Esophagus mucosa (tissue), 1 donor: ENCODE data around the gene COL2A1. TPM values are rescaled to one million over a fixed set of nuclear protein-coding genes. Genes with fewer than 3 reads are reported as not detected.
A peak's percentile ranks its signal among the peaks of the same experiment; 100 is the strongest.

Experiments used
- ATAC-seq: fragments of 200-7000 bp; cut with Tn5 transposase; one replicate; pipeline ENCODE4 v1.9.1; 2020
- total RNA-seq: library from RNA; stranded (reverse); gene quantifications from one replicate; pipeline ENCODE4 v1.2.4, GENCODE V29; 2023
- donor health status: DM: yes; HTN: yes; CAD: no.

Gene COL2A1
- total RNA-seq, 1 donor from 2014 or later, result not detected

DNA sequence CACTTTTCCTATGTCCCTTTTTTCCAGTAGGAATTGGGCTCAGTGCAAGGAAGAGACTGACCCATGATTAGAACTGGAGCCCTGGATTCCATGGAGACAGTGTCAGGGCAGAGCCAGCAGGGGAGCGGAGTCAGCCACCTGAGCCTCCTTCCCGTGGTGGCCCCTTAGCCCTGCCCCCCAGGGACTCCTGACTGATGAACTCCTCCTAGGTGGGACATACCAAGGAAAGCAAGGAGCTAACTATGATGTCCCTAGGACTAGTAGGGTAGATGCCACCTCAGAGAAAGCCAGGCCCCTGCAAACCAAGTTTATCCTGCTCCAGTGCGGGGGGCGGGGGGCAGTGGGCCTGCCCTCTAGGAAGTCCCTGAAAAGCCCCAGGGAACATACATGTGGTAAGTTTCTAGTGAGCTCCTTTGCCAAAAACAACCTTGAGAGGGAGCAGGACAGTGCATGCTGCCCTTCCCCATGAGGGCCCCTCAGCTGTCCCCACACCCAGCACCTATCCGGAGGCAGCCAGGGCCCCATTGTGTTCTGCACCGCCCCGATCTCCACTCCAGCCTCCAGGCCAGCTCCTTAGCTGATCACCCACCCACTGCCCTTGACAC, 6.2 kb upstream of the COL2A1 start:
- ATAC-seq, result no peak

DNA sequence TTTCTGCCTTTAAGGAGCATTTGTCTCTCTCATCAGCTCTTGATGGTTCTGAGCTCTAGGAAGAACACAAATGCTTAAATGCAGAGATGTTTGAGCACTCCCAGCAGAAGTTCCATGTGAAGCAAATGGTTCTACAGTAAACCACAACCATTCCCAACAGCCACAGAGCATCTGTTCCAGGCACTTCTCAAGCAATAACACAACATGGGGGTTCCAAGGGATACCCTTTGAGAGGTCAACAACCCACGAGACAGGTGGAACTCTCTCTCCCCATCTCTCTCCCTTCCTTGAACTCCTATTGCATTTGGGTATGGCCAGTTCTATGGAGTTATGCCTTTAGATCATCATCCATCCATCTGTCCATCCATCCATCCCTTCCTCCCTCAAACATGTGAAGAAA, 5.2 kb upstream of the COL2A1 start:
- ATAC-seq, result no peak

DNA sequence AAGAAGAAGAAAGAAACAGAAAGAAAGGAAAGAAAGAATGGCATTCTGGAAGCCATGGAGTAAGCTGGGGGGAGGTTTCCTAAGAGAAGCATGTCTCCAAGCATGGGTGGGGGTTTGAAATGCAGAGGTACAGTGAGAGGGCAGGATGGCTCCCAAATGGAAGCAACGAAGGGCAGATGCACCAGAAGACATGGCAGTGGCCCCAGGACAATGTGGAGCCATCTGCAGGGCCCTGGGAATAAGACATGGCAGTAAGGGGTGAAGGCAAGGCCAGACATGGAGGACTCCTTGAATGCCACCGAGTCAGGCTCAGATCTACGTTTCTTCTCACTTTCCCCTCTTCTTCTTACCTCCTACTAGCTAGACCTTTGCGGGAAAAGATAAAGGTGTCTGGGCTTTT, 4.7 kb upstream of the COL2A1 start:
- ATAC-seq, result no peak

DNA sequence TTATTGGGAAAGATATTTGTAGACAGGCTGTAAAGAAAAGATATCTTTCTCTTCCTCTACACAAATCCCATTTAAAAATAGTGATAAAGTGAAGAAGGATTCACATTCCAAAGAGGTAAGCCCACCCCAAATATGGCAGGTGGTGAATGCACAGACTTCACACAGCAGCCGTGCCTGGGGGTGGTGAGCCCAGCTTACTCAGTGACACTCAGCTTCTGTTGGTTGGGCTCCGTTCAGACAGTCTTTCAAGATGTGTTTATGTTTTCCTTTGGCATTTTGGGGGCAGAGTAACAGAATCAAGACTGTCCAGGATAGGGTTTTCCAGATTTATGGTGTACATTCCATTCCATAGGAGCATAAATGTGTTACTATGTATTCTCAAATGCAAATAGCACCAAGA, 4.1 kb upstream of the COL2A1 start:
- ATAC-seq, result no peak

DNA sequence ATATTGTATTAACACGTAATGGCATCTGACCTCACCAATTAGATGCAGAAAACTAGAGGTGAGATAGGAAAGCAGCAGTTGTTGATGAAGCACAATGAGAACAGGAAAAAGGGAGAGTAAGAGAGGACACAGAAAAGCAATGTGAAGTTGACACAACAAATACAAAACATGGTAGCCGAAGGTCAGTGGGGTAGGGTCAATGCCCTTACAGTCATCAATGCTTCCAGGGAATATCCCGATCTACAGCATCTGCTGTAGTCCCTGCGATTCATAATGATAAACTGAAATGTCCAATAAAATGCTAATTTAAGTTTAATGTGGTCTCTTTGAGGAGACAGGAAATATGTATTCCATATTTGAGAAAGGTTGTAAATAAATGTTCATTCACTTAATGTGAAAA, 2.9 kb upstream of the COL2A1 start:
- ATAC-seq, result no peak

DNA sequence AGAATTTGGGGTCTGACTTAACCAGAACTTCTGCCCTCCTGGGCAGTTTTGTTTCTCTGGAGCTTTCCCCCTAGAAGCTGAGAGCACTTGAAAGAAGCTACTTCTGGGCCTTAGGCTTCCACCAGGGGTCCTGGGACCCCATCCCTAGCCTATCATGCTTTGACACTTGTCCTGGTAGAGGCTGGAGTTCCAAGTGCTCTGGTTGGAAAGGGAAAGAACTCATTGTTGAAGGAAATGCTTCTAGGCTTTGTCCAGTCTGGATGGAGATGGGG, 1.4 kb upstream of the COL2A1 start:
- ATAC-seq, result no peak

DNA sequence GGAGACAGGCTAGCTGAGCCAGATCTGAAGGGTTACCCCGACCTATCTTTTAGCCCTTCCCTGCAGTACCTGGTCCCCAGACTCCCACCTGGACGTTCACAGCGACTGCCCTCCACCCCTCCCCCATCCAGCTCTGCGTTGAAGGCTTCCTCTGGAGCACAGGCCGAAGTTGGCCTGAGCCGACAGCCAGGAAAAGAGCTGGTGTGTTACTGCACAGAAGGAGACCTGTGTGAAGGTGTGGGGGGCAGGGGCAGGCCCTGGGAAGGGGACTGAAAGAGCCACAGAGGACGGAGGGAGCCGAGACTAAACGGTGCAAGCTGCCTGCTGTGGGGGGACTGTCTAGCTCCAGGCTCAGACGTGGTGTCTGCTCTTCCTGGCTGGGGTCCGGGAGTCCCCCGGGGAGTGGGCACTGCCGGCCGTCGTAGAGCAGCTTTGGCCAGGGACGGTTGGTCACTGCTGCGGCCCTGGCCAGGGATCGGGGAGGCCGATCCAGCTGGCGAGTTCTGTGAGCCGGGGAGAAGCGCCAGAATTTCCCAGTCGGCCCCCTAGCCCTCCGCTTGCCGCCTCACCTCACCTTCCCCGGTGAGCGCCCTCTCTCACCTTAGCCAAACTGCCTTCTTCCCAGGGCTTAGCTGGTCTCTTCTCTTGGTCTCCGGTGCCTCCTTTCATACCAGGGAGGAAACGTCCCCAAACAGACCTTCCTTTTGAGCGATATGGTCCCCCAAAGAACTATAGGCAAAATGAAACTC, 899 bp upstream of the COL2A1 start:
- ATAC-seq, result no peak

DNA sequence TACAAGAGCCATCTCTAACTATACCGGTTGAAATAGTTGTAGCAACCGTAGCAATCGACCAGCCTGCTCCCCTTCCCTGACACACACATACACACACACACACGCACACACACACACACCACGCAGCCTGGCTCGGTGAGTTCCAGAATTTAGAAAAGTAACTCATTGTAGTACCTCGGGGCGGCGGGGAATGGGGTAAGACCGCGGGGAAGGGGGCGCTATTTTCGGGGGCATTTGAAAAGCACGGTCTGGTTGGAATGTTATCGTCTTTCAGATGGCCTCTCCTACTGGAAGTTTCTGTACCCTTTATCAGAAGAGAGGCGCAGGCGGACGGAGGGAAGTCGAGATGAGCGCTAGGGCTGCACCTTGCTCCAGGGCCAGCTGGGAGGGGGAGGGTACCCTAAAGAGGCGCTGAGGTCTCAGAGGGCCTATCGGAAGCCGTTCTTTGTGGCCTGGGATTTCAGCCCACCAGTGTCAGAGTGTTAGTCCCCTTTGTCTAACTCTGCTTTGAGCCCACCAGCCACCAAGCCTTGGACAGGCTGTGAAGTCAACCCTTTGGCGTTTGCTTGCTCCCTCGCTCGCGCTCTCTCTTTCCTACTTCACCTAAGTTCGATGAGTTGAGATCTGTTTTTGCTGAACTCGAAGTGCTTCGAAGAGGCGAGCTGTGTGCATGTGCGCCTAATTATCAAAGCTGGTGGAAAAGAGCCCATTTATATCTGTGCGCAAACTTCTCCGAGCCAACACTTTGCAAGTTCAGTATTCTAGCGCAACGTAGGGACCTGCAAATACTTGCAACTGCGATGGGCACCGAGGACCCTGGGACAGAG, 837 bp downstream of the COL2A1 start:
- no peak for ATAC-seq

DNA sequence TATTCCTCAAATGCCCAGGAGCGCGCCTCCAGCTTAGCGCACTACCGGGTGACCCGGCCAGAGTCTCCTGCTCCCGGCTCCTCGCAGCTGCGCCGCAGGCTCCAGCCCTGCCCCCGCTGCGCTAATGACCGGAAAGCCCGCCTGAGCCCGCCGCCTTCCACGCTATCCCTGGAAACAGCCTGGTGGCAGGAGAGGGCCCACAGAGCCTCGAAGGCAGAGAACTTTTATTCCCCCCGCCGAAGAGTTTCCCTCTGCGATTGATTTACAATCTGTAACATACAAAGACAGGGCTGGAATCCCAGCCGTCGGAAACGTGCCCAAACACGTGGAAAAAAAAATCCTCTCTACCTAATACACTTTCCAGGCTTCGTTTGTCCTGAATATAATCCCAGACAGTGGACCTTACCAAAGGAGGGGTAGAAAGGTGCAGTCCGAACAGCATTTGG, 1.5 kb downstream of the COL2A1 start:
- no peak for ATAC-seq

DNA sequence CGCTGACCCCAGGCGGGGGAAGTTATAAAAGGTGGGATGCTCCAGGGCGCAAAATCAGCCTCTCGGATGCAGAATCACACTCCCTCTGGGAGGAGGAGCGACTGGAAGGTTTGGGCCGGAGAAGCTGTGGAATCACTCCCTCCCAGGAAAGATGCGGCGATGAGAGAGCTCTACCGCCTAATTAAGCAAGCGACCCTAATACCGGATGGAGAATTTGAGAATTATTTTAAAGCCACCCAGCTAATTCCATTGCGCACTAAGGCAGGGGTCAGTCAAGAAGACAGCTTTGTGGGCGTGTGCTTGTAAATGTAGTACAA, 1.9 kb downstream of the COL2A1 start:
- ATAC-seq, result no peak

DNA sequence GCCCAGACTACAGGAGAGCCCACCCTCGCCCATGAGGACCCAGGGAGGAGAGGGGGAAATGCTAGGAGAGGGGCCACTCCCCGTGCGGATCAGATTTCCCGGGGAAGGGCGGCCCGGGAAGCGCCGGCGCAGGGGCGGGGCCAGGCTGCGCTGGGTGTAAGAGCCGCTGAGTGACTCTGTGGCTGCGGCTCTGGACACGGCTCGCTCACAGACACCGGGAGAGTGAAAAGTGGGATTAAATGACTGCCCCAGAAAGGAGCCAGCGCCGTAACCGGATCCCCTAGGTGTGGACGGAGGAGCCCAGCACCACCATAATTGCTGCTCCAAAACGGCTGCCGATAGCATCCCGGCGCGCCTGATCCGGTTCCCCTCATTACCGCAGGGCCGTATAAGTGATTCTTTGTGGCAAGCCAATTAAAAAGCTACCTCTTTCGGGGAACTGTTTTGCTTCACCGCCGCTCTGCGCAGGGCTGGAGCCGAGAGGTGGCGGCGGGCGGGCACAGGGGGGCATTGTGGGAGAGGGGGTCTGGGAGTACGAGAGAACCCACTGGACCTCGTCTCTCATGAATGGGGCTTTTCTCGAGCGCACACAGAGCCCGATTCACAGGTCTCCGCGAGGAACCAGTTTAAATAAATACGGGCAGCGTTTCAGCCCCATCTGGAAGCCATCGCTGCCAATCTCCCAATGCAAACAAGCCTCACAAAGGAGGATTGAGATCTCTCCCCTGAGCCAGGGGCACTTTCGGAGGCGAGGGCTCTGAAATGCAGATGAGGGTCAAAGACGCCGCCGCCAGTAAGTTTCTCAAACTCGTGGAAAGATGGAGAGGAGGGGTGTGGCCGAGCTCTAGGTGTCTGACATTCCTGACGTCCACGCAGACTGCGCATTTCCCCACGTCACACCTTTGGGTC, 2.5 kb downstream of the COL2A1 start:
- peak; percentile 68 for ATAC-seq

DNA sequence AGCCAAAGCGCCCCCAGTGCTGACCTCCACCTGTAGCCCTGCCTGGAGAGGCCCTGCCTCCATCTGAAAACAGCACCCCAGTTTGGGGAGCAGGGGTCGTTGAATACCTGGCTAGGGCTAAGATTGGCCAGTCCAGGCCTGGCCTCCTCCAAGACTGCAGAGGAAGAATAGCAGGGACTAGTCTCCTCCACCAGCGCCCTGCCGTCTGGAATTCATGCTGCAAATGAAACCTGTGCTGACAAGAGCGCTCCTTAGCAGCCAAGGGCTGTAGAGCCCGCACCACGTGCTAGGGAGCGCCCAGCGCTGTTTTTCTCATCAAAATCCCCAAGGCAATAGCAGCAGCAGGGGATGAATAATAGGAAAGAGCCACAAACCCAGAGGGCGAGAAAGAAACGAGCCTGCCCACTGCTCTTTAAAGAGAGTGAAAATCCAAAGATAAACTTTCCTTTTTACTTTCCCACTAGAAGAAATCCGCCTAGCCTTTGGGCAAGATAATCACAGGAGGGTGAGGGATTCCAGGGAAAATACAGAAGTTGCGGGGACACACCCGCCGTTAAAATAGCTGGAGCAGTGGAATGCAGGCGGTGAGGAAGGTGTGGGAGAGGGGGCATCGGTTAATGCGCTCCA, 3.3 kb downstream of the COL2A1 start:
- peak; percentile 89 for ATAC-seq

DNA sequence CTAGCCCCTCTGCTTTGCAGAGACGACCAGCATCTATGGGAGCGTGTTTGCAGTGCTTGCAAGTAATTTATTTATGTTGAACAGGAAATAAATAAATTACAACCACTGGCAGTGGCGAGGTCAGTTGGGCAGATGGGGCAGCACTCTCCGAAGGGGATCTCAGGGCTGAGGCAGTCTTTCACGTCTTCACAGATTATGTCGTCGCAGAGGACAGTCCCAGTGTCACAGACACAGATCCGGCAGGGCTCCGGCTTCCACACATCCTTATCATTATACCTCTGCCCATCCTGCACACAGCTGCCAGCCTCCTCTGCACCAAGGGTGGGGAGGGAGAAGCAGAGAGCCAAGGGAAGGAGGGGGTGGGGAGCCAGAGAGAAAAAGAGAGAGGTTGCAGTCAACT, 4.5 kb downstream of the COL2A1 start:
- no peak for ATAC-seq

DNA sequence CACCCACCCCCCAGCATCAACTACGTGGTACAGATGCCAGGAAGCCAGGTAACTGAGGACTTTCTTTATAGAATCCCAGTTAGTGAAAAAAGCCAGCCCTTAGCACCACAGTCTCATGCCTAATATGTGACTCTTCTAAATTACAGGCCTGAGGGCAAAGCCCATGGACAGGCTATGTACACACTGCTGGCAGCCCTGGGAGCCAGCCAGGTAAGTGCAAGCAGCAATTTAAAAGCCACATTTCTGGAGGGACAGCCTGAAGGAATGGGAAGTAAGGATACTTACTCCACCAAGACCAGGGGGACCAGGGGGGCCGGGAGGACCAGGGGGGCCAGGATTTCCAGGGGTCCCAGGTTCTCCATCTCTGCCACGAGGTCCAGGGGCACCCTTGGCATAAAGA, 7.0 kb downstream of the COL2A1 start:
- ATAC-seq, result no peak

DNA sequence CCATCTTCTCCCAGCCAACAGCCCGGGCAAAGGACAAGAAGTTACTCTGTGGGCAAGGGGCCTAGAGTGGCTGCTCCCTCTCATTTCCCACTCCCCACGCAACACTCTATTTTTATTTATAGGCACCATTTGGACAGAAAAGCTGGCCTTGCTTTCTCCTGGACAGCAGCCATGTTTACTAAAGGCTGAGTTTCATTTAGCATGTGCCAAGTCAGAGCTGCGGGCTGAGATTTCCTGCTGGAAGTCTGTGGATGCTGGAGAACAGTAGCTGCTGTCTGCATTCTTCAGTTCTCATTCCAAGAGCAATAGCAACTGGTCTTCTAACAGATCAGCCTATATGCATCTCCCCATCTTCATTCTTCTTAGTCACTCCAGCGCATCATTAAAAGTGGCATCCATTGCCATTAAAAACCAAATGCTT, 8.3 kb downstream of the COL2A1 start:
- ATAC-seq, result no peak

DNA sequence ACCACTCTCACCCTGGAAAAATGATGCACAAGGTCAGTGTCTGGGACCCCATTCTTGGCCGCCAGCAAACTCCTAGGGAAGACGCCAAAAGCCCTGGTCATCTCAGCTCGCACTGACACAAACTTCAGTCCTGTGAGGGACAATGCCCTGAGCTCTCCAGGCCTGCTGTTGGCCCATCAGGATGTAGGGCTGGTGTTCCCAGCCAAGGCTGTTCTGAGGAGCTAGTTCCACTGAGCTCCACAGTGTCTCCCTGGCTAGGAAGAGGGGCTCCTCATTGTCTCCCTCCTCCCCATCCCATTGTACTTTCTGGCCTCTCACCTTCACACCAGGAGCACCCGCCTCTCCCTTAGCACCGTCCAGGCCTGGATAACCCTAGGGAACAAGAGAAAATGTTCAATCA, 10.8 kb downstream of the COL2A1 start:
- no peak for ATAC-seq

DNA sequence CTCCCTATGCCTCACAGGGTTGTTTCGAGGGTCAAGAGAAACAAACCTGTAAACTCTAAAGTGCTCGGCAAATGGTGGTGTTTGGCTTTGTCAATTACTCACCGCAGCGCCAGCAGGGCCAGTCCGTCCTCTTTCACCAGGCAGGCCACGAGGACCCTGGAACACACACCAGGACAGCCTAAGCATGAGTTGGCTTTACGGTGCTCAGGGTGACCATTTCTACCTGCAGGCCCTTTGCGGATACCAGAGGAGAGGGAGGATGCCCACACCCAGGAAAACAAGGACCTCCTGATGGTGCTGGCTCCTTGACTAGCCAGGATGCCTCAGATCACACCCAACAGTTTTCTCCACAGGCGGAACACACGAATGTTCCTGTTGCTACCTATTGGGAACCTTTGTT, 11.5 kb downstream of the COL2A1 start:
- no peak for ATAC-seq

DNA sequence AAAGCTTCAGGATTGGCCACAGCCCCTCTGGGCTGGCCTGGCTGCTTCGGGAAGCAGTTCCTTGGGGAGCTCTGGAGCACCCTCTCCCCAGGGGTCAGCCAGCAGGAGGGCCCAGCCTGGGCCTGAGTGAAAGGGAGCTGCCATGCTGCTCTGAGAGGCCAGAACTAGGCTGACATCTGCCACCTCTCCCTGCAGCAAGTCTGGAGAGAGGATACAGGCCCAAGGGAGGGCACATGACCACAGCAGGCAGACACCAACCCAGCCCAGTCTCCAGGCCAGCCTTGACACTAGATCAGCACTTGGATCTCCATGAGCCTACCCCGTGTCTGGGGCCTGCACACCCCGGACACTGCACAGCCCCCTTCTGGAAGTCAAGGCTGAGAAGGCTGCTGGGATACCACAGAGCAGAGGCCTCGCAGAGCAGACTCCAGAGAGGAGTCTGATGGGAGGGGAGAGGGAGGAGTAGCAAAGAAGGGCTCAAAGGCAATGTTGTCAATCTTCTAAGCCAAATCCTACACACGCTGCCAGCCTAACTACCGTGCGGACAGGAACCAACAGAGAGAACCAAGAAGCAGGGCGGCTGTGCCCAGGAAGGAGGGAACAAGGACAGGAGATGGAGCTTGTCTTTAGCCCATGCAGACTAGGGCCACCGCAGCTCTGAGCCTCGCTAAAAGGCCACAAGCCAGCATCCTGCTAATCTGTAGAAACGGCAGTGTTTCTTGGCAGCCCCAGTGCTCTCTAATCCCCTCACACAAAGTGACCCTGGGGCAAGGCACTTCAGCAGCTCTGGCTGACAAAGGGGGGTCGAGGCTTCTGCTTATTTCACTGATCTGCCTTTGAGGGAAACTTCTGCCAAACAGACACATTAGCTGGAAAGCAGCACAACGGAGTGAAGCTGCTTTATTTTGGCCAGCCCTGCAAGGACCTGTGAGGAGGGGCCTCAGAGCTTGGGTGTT, 12.9 kb downstream of the COL2A1 start:
- no peak for ATAC-seq

DNA sequence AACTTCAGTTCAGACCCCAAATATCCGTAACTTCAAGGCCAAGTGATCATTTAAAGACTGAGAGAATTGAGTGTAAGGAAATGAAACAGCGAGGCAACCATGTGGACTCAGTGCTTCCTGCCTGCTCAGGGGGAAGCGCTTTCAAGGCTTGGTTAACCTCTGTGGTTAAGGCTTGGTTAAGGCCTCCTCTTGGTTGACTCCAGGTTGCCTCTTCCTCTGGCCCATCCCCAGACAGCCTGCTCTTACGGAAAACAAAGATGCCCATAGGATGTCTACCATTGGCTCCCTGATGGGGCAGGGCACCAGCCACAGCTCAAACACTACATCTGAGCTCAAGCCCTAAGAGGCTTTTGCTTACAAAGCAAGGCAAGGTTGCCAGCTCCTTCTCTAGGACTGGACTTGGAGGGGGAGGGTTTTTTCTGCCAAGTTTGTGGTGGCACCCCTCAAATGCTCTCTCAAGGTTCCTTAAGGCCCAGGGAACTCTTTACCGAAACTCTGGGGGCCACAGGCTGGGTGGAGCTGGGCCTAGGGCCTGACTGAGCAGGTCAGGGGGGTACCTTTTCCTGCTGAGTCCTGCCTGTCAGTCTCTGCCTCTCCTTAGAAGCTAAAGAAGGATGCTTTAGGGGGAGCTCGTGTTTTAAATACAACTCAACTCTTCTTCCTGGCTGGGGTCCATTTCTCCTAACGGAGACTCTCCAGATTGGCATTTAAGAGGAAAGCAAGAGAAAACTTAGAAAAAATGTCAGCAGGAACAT, 13.7 kb downstream of the COL2A1 start:
- ATAC-seq, result peak; percentile 15

DNA sequence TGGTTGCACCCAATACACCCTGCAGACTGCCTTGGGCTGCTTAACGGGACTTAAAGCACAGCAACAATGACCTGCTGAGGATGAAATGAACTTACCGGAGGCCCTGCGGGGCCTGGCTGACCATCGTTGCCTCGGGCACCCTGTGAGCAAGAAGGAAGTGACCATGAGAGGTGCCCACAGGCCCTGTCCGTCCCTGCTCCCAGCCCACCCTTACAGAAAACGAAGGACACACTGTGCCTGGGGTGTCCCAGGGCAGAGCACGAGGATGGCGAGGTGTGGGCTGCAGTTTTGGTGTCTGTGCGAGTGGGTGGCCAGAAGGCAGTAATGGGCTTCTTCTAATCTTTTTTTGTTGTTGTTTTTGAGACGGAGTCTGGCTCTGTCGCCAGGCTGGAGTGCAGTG, 14.6 kb downstream of the COL2A1 start:
- ATAC-seq, result no peak

DNA sequence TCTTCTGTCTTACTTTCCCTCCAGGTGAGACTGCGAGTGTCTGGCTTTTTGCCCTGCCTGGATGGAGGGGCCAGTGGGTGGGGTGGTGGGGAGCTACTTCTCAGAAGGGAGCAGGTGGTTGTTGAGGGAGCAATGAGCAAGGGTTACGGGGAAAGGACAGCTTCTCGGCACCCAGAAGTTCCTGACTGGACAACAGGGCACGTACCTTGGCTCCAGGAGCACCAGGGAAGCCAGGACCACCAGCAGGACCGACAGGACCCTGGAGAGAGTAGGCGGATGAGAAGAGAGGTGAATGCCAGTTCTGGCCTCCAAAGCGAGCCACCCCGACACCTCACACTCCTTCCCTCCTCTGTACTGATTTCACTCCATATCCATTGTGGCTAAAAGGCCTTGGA, 15.3 kb downstream of the COL2A1 start:
- no peak for ATAC-seq
